ENCODE results near the gene EPB41L5.
"Not testable (repeated sequence)": the region's sequence is repeated elsewhere in the genome, so short reads cannot be mapped to it uniquely, and the experiment has no call there.

Gene EPB41L5

DNA sequence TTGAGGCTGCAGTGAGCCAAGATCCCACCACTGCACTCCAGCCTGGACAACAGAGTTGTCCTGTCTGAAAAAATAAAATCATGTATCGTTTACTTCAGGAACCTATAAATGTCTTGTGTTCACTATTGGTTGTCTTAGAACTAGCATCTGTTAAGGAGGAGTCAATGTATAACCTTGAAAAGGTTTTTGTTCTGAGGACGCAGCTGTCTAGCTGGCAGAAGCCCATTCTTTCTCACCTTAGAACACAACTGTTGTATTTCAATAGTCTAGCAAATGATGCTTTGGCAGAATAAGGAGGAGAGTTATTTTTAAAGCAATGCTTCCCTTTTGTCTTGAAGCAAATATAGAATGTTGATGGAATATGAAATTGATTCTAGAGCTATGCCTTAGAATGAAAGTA is 21.1 kb downstream of the EPB41L5 start:
- no peak overlapping the region for H3K9ac ChIP-seq (ENCODE audit: low read length)

DNA sequence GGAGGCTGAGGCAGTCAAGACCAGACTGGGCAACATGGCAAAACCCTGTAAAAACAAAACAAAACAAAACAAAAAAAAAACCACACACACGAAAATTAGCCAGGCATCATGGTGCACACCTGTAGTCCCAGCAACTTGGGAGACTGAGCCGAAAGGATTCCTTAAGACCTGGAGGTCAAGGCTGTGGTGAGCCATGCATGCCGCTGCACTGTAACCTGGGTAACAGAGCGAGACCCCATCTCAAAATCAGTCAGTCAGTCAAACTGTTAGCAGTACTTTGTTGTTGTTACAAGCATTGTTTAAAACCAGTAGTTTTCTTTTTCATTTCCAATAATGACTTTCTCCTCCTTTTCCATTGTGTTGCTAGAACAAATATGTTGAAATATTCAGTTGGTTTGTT is 21.7 kb downstream of the EPB41L5 start:
- H3K9ac ChIP-seq (ENCODE audit: low read length) = no peak overlapping the region
- no peaks in the 10 kb centered on the region for H3K9me3 ChIP-seq (ENCODE audit: control insufficient read depth, low read length)
- no peak for DNase-seq (ENCODE audit: low read depth)
- no peaks in the 10 kb centered on the region for H3K36me3 ChIP-seq (ENCODE audit: control insufficient read depth, insufficient read depth, low read length, severe bottlenecking)
- peaks cover 7% of the 10 kb centered on the region for H3K4me1 ChIP-seq (ENCODE audit: control insufficient read depth, insufficient read depth, low read length)
- H3K4me3 ChIP-seq (ENCODE audit: low read length) = no peak overlapping the region
- no peaks in the 10 kb centered on the region for H3K27me3 ChIP-seq (replicated peaks; ENCODE audit: control insufficient read depth, insufficient read depth, low read length)

More for the DNA sequence above, 21.1 kb downstream of the EPB41L5 start:
- Histone ChIP-seq H3K4me3 (ENCODE audit: low read length) (no peak overlapping the region), H3K9me3 (ENCODE audit: control insufficient read depth, low read length) (no peaks in the 10 kb centered on the region), H3K27me3 (replicated peaks; ENCODE audit: control insufficient read depth, insufficient read depth, low read length) (no peaks in the 10 kb centered on the region), H3K36me3 (ENCODE audit: control insufficient read depth, insufficient read depth, low read length, severe bottlenecking) (no peaks in the 10 kb centered on the region), H3K4me1 (ENCODE audit: control insufficient read depth, insufficient read depth, low read length) (peaks cover 7% of the 10 kb centered on the region)
- no peak for DNase-seq (ENCODE audit: low read depth)

DNA sequence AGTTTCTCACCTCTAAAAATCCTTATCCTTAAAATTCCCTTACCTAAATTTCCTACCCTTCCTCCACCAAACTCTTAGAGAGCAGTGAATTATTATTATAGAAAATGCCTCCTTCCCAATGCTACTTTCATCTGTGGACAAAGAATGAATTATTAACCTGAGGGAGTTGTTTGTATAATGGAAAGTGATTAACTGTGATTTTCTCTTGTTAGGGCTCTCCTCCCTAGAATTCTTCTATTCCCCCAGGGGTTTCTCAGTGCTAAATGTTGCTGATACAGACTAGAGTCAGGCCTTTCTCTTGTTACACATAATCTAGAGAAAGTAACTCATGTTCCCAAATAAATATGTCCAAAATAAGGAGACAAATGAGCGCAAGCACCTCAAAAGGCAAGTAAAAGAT is 23.3 kb downstream of the EPB41L5 start:
- no peak overlapping the region for H3K9ac ChIP-seq (ENCODE audit: low read length)
- H3K9me3 ChIP-seq (ENCODE audit: control insufficient read depth, low read length) = no peaks in the 10 kb centered on the region
- no peaks in the 10 kb centered on the region for H3K27me3 ChIP-seq (replicated peaks; ENCODE audit: control insufficient read depth, insufficient read depth, low read length)
- DNase-seq (ENCODE audit: low read depth) = no peak
- H3K4me1 ChIP-seq (ENCODE audit: control insufficient read depth, insufficient read depth, low read length) = peaks cover 7% of the 10 kb centered on the region
- no peaks in the 10 kb centered on the region for H3K36me3 ChIP-seq (ENCODE audit: control insufficient read depth, insufficient read depth, low read length, severe bottlenecking)
- H3K4me3 ChIP-seq (ENCODE audit: low read length) = no peak overlapping the region

DNA sequence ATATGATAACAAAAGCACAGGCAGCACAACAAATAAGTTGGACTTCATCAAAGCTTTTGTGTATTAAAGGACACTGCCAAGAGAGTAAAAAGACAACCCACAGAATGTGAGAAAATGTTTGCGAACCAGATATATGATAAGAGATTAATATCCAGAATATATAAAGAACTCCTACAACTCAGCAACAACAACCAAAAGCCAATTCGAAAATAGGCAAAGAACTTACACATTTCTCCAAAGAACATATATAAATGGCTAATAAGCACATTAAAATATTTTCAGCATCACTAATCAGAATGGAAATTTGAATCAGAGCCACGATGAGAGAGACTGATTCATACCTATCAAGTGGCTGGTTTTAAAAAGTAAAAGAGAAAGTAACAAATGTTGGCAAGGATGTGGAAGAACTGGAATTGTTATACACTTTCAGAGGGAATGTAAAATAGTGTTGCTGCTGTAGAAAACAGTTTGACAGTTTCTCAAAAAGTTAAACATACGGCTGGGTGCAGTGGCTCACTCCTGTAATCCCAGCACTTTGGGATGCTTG is 25.2 kb downstream of the EPB41L5 start:
- no peaks in the 10 kb centered on the region for H3K9me3 ChIP-seq (ENCODE audit: control insufficient read depth, low read length)
- no peak for DNase-seq (ENCODE audit: low read depth)

DNA sequence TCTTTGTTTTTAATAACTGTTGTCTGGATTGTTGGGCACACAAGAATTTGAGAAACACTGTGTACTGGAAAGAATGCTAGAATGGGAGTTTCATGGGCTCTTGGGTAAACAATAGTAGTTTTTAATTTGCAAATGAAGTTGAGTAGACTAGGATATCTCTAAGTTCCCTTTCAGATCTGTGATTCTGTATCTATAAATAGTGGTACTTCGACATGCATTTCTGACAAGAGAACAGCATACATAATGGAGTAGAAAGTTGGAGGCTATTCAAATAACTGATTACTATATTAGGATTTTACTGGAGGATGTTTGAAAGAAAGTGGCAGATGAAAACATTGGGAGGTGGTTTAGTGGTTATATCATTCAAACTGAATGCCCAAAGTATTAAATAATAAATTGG is 29.5 kb downstream of the EPB41L5 start:
- Histone ChIP-seq H3K4me3 (ENCODE audit: low read length) (no peak overlapping the region), H3K27me3 (replicated peaks; ENCODE audit: control insufficient read depth, insufficient read depth, low read length) (no peaks in the 10 kb centered on the region), H3K9me3 (ENCODE audit: control insufficient read depth, low read length) (peaks cover 4% of the 10 kb centered on the region), H3K36me3 (ENCODE audit: control insufficient read depth, insufficient read depth, low read length, severe bottlenecking) (no peaks in the 10 kb centered on the region), H3K4me1 (ENCODE audit: control insufficient read depth, insufficient read depth, low read length) (no peaks in the 10 kb centered on the region), H3K9ac (ENCODE audit: low read length) (no peak overlapping the region)
- no peak for DNase-seq (ENCODE audit: low read depth)

More for the DNA sequence above, 25.2 kb downstream of the EPB41L5 start:
- Histone ChIP-seq H3K36me3 (ENCODE audit: control insufficient read depth, insufficient read depth, low read length, severe bottlenecking) (no peaks in the 10 kb centered on the region), H3K4me3 (ENCODE audit: low read length) (no peak overlapping the region), H3K9ac (ENCODE audit: low read length) (no peak overlapping the region), H3K27me3 (replicated peaks; ENCODE audit: control insufficient read depth, insufficient read depth, low read length) (no peaks in the 10 kb centered on the region), H3K4me1 (ENCODE audit: control insufficient read depth, insufficient read depth, low read length) (peaks cover 7% of the 10 kb centered on the region)

DNA sequence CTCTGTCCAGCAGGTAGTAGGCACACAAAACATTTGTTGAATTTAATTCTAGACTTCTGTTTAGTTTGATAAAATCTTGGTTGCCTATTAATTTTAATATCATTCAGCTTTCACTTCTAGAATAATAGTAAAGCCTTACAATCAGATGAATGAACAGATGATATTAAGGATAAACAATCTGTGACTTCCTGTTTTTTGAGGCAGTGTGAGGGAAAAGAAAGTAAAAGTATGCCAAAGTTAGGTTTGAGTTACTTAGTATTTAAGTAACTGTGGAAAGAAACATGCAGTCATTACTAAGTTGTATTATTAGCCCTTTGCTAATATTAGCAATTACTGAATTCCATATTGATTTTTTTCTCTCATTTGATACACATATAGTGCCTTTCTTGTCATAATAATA is 31.5 kb downstream of the EPB41L5 start:
- Histone ChIP-seq H3K36me3 (ENCODE audit: control insufficient read depth, insufficient read depth, low read length, severe bottlenecking) (no peaks in the 10 kb centered on the region), H3K4me1 (ENCODE audit: control insufficient read depth, insufficient read depth, low read length) (no peaks in the 10 kb centered on the region), H3K9me3 (ENCODE audit: control insufficient read depth, low read length) (peaks cover 4% of the 10 kb centered on the region), H3K9ac (ENCODE audit: low read length) (no peak overlapping the region), H3K27me3 (replicated peaks; ENCODE audit: control insufficient read depth, insufficient read depth, low read length) (no peaks in the 10 kb centered on the region), H3K4me3 (ENCODE audit: low read length) (no peak overlapping the region)
- no peak for DNase-seq (ENCODE audit: low read depth)

DNA sequence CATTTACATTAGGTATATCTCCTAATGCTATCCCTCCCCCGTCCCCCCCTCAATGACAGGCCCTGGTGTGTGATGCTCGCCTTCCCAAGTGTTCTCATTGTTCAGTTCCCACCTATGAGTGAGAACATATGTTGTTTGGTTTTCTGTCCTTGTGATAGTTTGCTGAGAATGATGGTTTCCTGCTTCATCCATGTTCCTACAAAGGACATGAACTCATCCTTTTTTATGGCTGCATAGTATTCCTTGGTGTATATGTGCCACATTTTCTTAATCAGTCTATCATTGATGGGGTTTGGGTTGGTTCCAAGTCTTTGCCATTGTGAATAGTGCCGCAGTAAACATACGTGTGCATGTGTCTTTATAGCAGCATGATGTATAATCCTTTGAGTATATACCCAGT is 32.9 kb downstream of the EPB41L5 start:
- DNase-seq (ENCODE audit: low read depth); H3K4me1 ChIP-seq (ENCODE audit: control insufficient read depth, insufficient read depth, low read length); H3K4me3 ChIP-seq (ENCODE audit: low read length); H3K9me3 ChIP-seq (ENCODE audit: control insufficient read depth, low read length); H3K36me3 ChIP-seq (ENCODE audit: control insufficient read depth, insufficient read depth, low read length, severe bottlenecking); H3K27me3 ChIP-seq (replicated peaks; ENCODE audit: control insufficient read depth, insufficient read depth, low read length); H3K9ac ChIP-seq (ENCODE audit: low read length): not testable (repeated sequence)

DNA sequence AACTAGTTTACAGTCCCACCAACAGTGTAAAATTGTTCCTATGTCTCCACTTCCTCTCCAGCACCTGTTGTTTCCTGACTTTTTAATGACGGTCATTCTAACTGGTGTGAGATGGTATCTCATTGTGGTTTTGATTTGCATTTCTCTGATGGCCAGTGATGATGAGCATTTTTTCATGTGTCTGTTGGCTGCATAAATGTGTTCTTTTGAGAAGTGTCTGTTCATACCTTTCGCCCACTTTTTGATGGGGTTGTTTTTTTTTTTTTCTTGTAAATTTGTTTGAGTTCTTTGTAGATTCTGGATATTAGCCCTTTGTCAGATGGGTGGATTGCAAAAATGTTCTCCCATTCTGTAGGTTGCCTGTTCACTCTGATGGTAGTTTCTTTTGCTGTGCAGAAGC is 33.4 kb downstream of the EPB41L5 start:
- not testable (repeated sequence) for H3K9ac ChIP-seq (ENCODE audit: low read length); H3K4me3 ChIP-seq (ENCODE audit: low read length); H3K9me3 ChIP-seq (ENCODE audit: control insufficient read depth, low read length); H3K36me3 ChIP-seq (ENCODE audit: control insufficient read depth, insufficient read depth, low read length, severe bottlenecking); DNase-seq (ENCODE audit: low read depth); H3K27me3 ChIP-seq (replicated peaks; ENCODE audit: control insufficient read depth, insufficient read depth, low read length); H3K4me1 ChIP-seq (ENCODE audit: control insufficient read depth, insufficient read depth, low read length)

DNA sequence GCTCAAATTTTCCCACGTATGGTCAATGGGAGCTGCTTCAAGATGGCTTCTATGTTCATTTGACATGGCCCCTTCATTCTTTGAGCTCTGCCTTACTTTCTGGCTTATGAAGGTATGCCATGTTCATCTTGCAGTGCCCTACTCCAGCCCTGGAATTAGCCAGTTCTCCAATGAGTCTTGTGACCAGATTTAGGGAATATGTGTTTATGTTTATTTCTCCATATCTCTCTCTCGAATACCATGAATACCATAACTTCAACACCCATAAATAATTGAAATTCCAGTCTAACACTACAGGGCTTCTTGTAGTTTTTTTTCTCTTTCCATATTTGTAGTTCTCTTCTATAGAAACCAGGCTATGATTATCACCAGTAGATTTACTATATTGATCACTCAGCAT is 39.7 kb downstream of the EPB41L5 start:
- Histone ChIP-seq H3K4me3 (ENCODE audit: low read length) (no peak overlapping the region), H3K27me3 (replicated peaks; ENCODE audit: control insufficient read depth, insufficient read depth, low read length) (no peaks in the 10 kb centered on the region), H3K9ac (ENCODE audit: low read length) (no peak overlapping the region), H3K4me1 (ENCODE audit: control insufficient read depth, insufficient read depth, low read length) (no peaks in the 10 kb centered on the region), H3K9me3 (ENCODE audit: control insufficient read depth, low read length) (no peaks in the 10 kb centered on the region), H3K36me3 (ENCODE audit: control insufficient read depth, insufficient read depth, low read length, severe bottlenecking) (no peaks in the 10 kb centered on the region)
- DNase-seq (ENCODE audit: low read depth) = no peak

DNA sequence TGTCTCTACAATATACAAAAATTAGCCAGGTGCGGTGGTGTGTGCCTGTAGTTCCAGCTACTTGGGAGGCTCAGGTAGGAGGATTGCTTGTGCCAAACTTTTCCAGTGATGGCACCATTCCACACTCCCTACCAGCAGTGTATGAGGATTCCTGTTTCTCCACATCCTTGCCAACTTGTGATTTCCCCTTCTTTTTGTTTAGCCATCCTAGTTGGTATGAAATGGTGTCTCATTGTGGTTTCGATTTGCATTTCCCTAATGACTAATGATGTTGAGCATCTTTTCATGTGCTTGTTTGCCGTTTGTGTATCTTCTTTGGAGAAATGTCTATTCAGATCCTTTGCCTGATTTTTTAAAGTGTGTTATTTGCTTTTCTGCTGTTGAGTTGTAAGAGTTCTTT is 41.0 kb downstream of the EPB41L5 start:
- H3K9ac ChIP-seq (ENCODE audit: low read length) = no peak overlapping the region
- no peaks in the 10 kb centered on the region for H3K27me3 ChIP-seq (replicated peaks; ENCODE audit: control insufficient read depth, insufficient read depth, low read length)
- no peaks in the 10 kb centered on the region for H3K36me3 ChIP-seq (ENCODE audit: control insufficient read depth, insufficient read depth, low read length, severe bottlenecking)
- DNase-seq (ENCODE audit: low read depth) = no peak
- H3K4me3 ChIP-seq (ENCODE audit: low read length) = no peak overlapping the region
- no peaks in the 10 kb centered on the region for H3K4me1 ChIP-seq (ENCODE audit: control insufficient read depth, insufficient read depth, low read length)
- H3K9me3 ChIP-seq (ENCODE audit: control insufficient read depth, low read length) = no peaks in the 10 kb centered on the region

DNA sequence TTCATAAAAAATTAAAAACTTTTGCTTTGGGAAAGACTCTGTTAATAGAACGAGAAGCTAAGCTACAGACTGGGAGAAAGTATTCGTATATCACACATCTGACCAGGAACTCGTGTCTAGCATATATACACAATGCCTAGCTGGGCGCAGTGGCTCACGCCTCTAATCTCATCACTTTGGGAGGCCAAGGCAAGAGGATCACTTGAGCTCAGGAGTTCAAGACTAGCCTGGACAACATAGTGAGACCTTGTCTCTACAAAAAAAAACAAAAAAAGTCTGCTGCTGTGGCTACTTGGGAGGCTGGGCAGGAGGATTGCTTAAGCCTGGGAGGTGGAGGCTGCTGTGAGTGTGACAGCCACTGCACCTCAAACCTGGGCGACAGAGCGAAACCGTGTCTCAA is 46.6 kb downstream of the EPB41L5 start:
- no peak for DNase-seq (ENCODE audit: low read depth)
- Histone ChIP-seq H3K27me3 (replicated peaks; ENCODE audit: control insufficient read depth, insufficient read depth, low read length) (no peaks in the 10 kb centered on the region), H3K9me3 (ENCODE audit: control insufficient read depth, low read length) (no peaks in the 10 kb centered on the region), H3K4me1 (ENCODE audit: control insufficient read depth, insufficient read depth, low read length) (no peaks in the 10 kb centered on the region), H3K9ac (ENCODE audit: low read length) (no peak overlapping the region), H3K4me3 (ENCODE audit: low read length) (no peak overlapping the region), H3K36me3 (ENCODE audit: control insufficient read depth, insufficient read depth, low read length, severe bottlenecking) (no peaks in the 10 kb centered on the region)

DNA sequence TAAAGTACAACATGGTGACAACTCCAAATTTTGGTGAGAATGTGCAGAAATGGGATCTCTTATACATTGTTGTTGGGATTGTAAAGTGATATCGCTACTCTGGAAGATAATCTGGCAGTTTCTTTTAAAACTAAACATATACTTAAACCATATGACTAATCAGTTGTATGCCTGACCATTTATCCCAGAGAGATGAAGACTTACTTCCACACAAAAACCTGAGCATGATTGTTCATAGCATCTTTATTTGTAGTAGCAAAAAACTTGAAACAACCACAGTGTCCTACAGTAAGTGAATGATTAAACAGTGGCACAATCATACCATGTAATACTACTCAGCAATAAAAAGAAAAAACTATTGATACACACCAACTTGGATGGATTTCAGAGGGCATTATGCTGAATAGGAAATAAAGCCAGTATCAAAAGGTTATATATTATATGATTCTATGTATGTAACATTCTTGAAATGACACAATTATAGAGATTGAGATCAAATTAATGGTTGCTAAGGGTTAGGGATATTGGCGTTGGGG is 47.3 kb downstream of the EPB41L5 start:
- DNase-seq (ENCODE audit: low read depth) = no peak
- Histone ChIP-seq H3K27me3 (replicated peaks; ENCODE audit: control insufficient read depth, insufficient read depth, low read length) (no peaks in the 10 kb centered on the region), H3K4me3 (ENCODE audit: low read length) (no peak overlapping the region), H3K36me3 (ENCODE audit: control insufficient read depth, insufficient read depth, low read length, severe bottlenecking) (no peaks in the 10 kb centered on the region), H3K4me1 (ENCODE audit: control insufficient read depth, insufficient read depth, low read length) (no peaks in the 10 kb centered on the region), H3K9ac (ENCODE audit: low read length) (no peak overlapping the region), H3K9me3 (ENCODE audit: control insufficient read depth, low read length) (no peaks in the 10 kb centered on the region)

Measured in adipocyte (in vitro differentiated cells).